ENCODE measurements around the gene PIGH. TPM values are rescaled to one million over a fixed set of nuclear protein-coding genes. Genes with fewer than 3 reads are reported as not detected.
A peak's percentile ranks its signal among the peaks of the same experiment; 100 is the strongest.
"Not testable (repeated sequence)": the region's sequence is repeated elsewhere in the genome, so short reads cannot be mapped to it uniquely, and the experiment has no call there.

Gene PIGH
- total RNA-seq, 1 donor: 16.3 TPM

DNA sequence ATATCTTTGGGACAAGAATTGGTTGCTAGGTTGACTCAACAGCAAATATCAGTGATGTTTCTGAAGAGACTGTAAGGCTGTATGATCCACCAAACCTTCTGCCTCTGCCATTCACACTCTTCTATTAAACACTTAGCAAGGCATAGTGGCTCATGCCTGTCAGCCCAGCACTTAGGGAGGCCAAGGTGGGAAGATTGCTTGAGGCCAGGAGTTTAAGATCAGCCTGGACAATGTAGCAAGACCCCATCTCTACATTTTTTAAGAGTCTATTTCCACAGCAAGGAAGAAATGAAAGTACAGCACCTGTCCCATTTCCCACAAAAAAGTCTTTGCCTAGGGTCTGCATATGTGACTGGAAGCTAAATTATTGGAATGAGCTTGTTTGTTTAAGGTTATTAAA lies 27.5 kb upstream of the PIGH start:
- DNase-seq (ENCODE audit: insufficient read length, low spot score, missing footprints): no peak
- Histone ChIP-seq H3K79me2 (ENCODE audit: insufficient read depth, low read length) (no peaks in the 10 kb centered on the region), H3K4me2 (ENCODE audit: insufficient read depth, low read length) (no peak overlapping the region), H3K4me1 (ENCODE audit: insufficient read depth, low read length) (peaks cover 8% of the 10 kb centered on the region), H3K27ac (ENCODE audit: low read depth, low read length) (no peak overlapping the region), H3K27me3 (ENCODE audit: insufficient read depth, low read length) (no peaks in the 10 kb centered on the region), H3K9me3 (ENCODE audit: low read depth, low read length) (no peaks in the 10 kb centered on the region), H3K4me3 (ENCODE audit: insufficient read depth, low read length) (no peak overlapping the region), H4K20me1 (ENCODE audit: insufficient read depth, low read length) (no peaks in the 10 kb centered on the region), H3K36me3 (ENCODE audit: insufficient read depth, low read length) (no peaks in the 10 kb centered on the region), H2AFZ (ENCODE audit: low read length) (no peak overlapping the region)
- TF ChIP-seq, protein P1, sequence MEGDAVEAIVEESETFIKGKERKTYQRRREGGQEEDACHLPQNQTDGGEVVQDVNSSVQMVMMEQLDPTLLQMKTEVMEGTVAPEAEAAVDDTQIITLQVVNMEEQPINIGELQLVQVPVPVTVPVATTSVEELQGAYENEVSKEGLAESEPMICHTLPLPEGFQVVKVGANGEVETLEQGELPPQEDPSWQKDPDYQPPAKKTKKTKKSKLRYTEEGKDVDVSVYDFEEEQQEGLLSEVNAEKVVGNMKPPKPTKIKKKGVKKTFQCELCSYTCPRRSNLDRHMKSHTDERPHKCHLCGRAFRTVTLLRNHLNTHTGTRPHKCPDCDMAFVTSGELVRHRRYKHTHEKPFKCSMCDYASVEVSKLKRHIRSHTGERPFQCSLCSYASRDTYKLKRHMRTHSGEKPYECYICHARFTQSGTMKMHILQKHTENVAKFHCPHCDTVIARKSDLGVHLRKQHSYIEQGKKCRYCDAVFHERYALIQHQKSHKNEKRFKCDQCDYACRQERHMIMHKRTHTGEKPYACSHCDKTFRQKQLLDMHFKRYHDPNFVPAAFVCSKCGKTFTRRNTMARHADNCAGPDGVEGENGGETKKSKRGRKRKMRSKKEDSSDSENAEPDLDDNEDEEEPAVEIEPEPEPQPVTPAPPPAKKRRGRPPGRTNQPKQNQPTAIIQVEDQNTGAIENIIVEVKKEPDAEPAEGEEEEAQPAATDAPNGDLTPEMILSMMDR (IDR thresholded peaks at IDR 0.05; ENCODE audit: extremely low read depth, low read depth, low read length): no peak

DNA sequence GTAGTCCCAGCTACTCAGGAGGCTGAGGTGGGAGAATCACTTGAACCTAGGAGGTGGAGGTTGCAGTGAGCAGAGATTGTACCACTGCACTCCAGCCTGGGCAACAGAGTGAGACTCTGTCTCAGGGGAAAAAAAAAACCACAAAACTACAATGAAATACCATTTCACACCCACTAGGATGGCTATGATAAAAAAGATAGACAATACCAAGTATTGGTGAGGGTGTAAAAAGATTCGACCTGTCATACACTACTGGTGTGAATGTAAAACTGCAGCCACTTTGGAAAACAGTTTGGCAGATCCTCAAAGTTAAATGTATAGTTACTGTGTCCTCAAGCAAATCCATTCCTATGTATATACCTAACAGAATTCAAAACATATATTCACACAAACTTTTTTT lies 26.1 kb upstream of the PIGH start:
- not testable (repeated sequence) for DNase-seq (ENCODE audit: insufficient read length, low spot score, missing footprints); H3K9me3 ChIP-seq (ENCODE audit: low read depth, low read length); H3K27me3 ChIP-seq (ENCODE audit: insufficient read depth, low read length); H3K79me2 ChIP-seq (ENCODE audit: insufficient read depth, low read length); H3K27ac ChIP-seq (ENCODE audit: low read depth, low read length); H3K36me3 ChIP-seq (ENCODE audit: insufficient read depth, low read length); H2AFZ ChIP-seq (ENCODE audit: low read length); H3K4me3 ChIP-seq (ENCODE audit: insufficient read depth, low read length); H4K20me1 ChIP-seq (ENCODE audit: insufficient read depth, low read length); H3K4me2 ChIP-seq (ENCODE audit: insufficient read depth, low read length)
- peaks cover 10% of the 10 kb centered on the region for H3K4me1 ChIP-seq (ENCODE audit: insufficient read depth, low read length)

DNA sequence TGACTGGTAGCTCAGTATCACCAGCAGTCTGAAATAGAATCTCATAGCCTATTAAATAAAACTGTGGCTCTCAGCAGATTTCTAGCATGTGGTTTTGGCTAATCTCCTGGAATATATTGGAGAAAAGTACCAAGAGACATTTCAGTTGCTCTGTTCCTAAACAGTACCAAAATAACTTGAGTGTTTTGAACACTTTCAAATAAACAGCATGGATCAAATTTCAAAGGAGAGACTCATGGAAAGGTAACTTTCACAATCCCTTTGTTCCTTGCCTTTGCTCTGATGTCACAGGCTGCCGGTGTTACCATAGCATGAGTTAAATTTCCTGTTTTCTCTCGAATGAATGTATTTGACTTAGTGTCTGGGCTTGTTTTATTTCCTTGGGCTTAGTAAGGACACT lies 23.0 kb upstream of the PIGH start:
- H3K4me3 ChIP-seq (ENCODE audit: insufficient read depth, low read length): no peak overlapping the region
- H2AFZ ChIP-seq (ENCODE audit: low read length): peak overlapping the region; percentile 70
- no peaks in the 10 kb centered on the region for H3K9me3 ChIP-seq (ENCODE audit: low read depth, low read length)
- TF ChIP-seq, protein P1 (IDR thresholded peaks at IDR 0.05; ENCODE audit: extremely low read depth, low read depth, low read length): no peak
- peaks cover 21% of the 10 kb centered on the region for H3K4me1 ChIP-seq (ENCODE audit: insufficient read depth, low read length)
- H4K20me1 ChIP-seq (ENCODE audit: insufficient read depth, low read length): no peaks in the 10 kb centered on the region
- H3K27me3 ChIP-seq (ENCODE audit: insufficient read depth, low read length): no peaks in the 10 kb centered on the region
- H3K36me3 ChIP-seq (ENCODE audit: insufficient read depth, low read length): no peaks in the 10 kb centered on the region
- no peaks in the 10 kb centered on the region for H3K79me2 ChIP-seq (ENCODE audit: insufficient read depth, low read length)
- peak overlapping the region; percentile 61 for H3K27ac ChIP-seq (ENCODE audit: low read depth, low read length)
- peak overlapping the region; percentile 51 for H3K4me2 ChIP-seq (ENCODE audit: insufficient read depth, low read length)
- DNase-seq (ENCODE audit: insufficient read length, low spot score, missing footprints): peak; percentile 34

GRCh38 chr14:67622675-67623074 lies 22.6 kb upstream of the PIGH start:
- H4K20me1 ChIP-seq (ENCODE audit: insufficient read depth, low read length): no peaks in the 10 kb centered on the region
- peak; percentile 92 for DNase-seq (ENCODE audit: insufficient read length, low spot score, missing footprints)
- TF ChIP-seq, protein P1 (IDR thresholded peaks at IDR 0.05; ENCODE audit: extremely low read depth, low read depth, low read length): no peak
- H3K4me1 ChIP-seq (ENCODE audit: insufficient read depth, low read length): peaks cover 21% of the 10 kb centered on the region
- H3K27me3 ChIP-seq (ENCODE audit: insufficient read depth, low read length): no peaks in the 10 kb centered on the region
- H3K9me3 ChIP-seq (ENCODE audit: low read depth, low read length): no peaks in the 10 kb centered on the region
- H3K36me3 ChIP-seq (ENCODE audit: insufficient read depth, low read length): no peaks in the 10 kb centered on the region
- H2AFZ ChIP-seq (ENCODE audit: low read length): peak overlapping the region; percentile 70
- H3K27ac ChIP-seq (ENCODE audit: low read depth, low read length): peak overlapping the region; percentile 61
- peak overlapping the region; percentile 51 for H3K4me2 ChIP-seq (ENCODE audit: insufficient read depth, low read length)
- no peaks in the 10 kb centered on the region for H3K79me2 ChIP-seq (ENCODE audit: insufficient read depth, low read length)
- H3K4me3 ChIP-seq (ENCODE audit: insufficient read depth, low read length): no peak overlapping the region

Data from osteoblast (primary cell).